GM19193 (cell line): ENCODE measurements around the gene LRRC8E.

Experiments used
- POLR2A ChIP-seq: IDR thresholded peaks from 4 replicates; pipeline ENCODE4 v1.6.1; 2011; ENCODE audit not compliant: insufficient read depth, insufficient read length; ENCODE audit errors: extremely low read depth

Gene LRRC8E

GRCh38 chr19:7932276-7932929 is 44.1 kb downstream of the LRRC8E start:
- no peak for TF ChIP-seq POLR2A

DNA sequence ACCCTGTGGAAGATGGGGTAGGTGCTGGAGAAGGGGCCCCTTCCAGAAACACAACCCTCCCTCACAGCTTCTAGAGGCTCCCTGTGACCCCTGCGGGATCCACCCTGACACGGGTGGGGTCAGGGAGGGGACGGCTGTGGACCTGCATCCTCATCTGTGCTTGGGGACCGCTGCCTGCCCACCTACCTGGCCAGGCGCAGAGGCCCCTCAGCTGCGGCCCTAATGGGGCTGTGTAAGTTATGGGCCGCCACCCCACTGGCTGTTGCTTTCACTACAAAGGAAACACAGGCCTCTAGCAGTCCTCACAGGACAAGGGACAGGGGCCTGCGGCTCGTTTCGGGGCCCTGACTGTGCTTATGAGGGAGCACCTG is 44.6 kb downstream of the LRRC8E start:
- TF ChIP-seq POLR2A, result no peak

- TF ChIP-seq POLR2A, result no peak
Observed at GRCh38 chr19:7933411-7933810, 45.1 kb downstream of the LRRC8E start.

- TF ChIP-seq POLR2A, result no peak
Observed at GRCh38 chr19:7933828-7934725, 45.8 kb downstream of the LRRC8E start.

GRCh38 chr19:7934766-7935165 is 46.5 kb downstream of the LRRC8E start:
- TF ChIP-seq POLR2A, result no peak

- TF ChIP-seq POLR2A, result no peak
Observed at GRCh38 chr19:7940841-7941240, 52.5 kb downstream of the LRRC8E start.

- no peak for TF ChIP-seq POLR2A
Observed at GRCh38 chr19:7941895-7942596, 53.7 kb downstream of the LRRC8E start.

GRCh38 chr19:7942981-7943443 is 54.7 kb downstream of the LRRC8E start:
- no peak for TF ChIP-seq POLR2A

DNA sequence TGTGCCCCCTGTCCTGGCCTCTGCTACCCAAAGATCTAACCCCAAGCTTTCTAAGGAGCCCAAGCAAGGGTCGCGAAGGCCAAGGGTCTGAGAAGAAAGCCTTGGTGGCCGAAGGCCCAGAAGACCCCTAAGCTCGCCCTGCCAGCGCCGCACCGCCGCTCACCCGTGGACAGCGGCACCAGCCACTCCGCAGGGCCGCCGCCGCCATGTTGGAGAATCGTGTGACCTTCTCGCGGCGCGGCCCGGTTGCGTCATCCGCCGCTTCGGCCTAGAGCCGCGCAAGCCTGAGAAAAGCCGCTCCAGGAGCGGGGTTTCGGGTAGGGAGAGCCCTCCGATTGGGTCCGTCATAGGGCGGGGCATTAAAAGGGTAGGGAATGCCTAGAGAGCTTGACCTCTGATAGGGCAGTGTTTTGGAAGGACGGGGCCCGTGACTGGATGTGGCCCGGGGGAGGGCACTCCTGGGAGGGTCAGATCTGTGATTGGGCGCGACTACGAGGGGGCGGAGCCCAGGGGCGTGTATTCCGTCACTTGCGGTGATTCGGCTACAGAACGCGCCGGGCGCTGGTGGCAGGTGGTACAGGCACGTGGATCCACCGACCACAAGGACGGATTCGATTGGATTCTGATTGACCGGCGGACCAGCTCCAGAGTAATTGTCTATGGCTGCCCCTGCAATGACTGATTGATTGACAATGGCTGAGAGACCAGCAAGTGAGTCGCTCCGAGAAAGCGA is 55.3 kb downstream of the LRRC8E start, which contains the start of gene TIMM44:
Gene TIMM44 (minus strand): TSS at position 223 of the 733 bp plus-strand sequence. CDS start 15 bp downstream, at position 208.
- peak; percentile 95 for TF ChIP-seq POLR2A

DNA sequence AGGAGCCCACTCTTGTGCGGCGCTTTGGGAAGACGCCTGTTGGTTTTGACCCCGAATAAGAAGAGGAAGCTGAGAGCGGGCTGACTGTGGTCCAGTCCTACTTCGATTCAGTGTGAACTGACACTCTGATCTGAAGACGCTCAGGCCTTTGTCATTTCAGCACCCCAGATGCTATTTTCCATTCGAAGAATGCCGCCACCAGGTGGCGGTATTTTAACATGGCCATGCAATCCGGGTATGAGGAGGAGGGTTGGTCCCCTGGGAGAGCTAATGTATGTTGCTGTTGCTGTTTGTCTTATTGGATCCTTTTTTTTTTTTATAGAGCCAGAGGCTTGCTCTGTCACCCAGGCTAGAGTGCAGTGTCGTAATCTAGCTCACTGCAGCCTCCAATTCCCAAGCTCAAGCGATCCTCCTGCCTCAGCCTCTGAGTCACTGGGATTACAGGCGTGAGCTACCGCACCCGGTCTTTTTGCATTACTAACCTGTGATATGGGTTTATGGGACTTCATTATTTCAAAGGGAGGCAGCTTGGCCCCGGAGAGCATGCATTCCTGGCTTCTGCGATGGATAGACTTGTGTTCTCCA is 56.0 kb downstream of the LRRC8E start:
- no peak for TF ChIP-seq POLR2A

DNA sequence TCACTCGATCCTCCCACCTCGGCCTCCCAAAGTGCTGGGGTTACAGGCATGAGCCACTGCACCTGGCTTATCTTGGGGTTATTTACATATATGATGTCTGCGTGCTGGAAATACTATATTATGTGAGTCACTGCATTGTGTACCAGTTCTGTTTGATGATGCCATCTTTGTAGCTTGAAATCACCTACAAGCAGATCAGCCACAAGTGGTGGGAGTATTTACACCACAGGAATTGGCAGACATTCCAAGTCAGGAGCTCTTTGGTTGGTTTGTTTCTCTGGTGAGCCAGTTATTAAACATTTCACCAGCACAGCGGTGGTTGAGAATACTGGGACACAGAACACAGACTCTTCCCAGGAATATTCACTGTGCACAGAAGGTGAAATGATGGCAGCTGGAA is 59.6 kb downstream of the LRRC8E start:
- TF ChIP-seq POLR2A, result no peak
